Measurements from ENCODE around the gene TRABD2B. TPM values are rescaled to one million over a fixed set of nuclear protein-coding genes. Genes with fewer than 3 reads are reported as not detected.

The TRABD2B gene
- total RNA-seq, 1 experiment from 2014 or later: 0.96 TPM

DNA sequence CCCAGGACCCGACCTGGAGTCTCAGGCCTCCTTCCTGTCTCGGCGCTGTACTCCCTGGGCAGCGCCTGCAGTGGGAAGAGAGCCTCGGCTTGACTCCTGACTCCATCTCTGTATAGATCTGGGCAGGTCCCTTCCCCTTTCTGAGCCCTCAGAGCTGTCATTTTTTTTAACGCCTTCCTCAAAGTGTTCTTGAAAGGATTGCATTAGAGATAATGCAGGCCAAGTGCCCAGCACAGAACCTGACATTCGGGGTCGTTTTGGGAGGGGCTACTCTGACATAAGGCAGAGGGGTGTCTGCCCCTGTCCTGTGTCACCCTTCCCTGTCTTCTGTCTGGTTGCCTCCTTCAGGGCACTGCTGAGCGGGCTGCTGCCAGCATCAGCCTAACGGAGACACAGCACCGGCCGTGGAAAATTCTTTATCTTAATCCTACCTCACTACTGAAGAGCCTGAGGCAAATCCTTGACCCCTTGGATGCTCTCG lies 271.6 kb downstream of the TRABD2B start:
- Mint-ChIP-seq H3K27me3 (ENCODE audit: insufficient read depth, unreplicated experiment) (no peaks in the 10 kb centered on the region), H3K36me3 (ENCODE audit: insufficient read depth, unreplicated experiment) (no peaks in the 10 kb centered on the region), H3K27ac (ENCODE audit: low read depth, unreplicated experiment) (no peak overlapping the region), H3K9me3 (ENCODE audit: unreplicated experiment) (no peaks in the 10 kb centered on the region), H3K4me3 (ENCODE audit: unreplicated experiment) (no peak overlapping the region), H3K4me1 (ENCODE audit: insufficient read depth, unreplicated experiment) (peaks cover 9% of the 10 kb centered on the region)
- no peak for DNase-seq (ENCODE audit: unreplicated experiment)
- no TSS peak for BruUV-seq (replicated peaks)
- intact Hi-C loops (cut with micrococcal nuclease): loop anchor here (5.0 kb wide), 1 partner anchor 548 kb away; no protein-coding TSS in a partner anchor
- POLR2A ChIA-PET: interaction anchor here (0.8 to 2.5 kb wide), 9 partner anchors 8 to 547 kb away, joined by 3 to 13 read pairs (median 5); partner anchors contain the start of gene FOXD2
- TF ChIP-seq, protein P1, sequence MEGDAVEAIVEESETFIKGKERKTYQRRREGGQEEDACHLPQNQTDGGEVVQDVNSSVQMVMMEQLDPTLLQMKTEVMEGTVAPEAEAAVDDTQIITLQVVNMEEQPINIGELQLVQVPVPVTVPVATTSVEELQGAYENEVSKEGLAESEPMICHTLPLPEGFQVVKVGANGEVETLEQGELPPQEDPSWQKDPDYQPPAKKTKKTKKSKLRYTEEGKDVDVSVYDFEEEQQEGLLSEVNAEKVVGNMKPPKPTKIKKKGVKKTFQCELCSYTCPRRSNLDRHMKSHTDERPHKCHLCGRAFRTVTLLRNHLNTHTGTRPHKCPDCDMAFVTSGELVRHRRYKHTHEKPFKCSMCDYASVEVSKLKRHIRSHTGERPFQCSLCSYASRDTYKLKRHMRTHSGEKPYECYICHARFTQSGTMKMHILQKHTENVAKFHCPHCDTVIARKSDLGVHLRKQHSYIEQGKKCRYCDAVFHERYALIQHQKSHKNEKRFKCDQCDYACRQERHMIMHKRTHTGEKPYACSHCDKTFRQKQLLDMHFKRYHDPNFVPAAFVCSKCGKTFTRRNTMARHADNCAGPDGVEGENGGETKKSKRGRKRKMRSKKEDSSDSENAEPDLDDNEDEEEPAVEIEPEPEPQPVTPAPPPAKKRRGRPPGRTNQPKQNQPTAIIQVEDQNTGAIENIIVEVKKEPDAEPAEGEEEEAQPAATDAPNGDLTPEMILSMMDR (IDR thresholded peaks at IDR 0.05; ENCODE audit: unreplicated experiment): no peak
- CTCF ChIA-PET: interaction anchor here (0.5 to 29.6 kb wide), 60 partner anchors 9 to 546 kb away, joined by 3 to 696 read pairs (median 4); partner anchors contain the start of genes FOXD2 and PDZK1IP1

- intact Hi-C loops (cut with micrococcal nuclease): loop anchor here (5.0 kb wide), 1 partner anchor 548 kb away; no protein-coding TSS in a partner anchor
- ChIA-PET CTCF (interaction anchor here (0.7 to 29.6 kb wide), 11 partner anchors 9 to 535 kb away, joined by 3 to 696 read pairs (median 17); partner anchors contain the start of genes FOXD2 and PDZK1IP1), POLR2A (no interaction called here)
- no peaks in the 10 kb centered on the region for H3K27me3 Mint-ChIP-seq (ENCODE audit: insufficient read depth, unreplicated experiment)
- peaks cover 9% of the 10 kb centered on the region for H3K4me1 Mint-ChIP-seq (ENCODE audit: insufficient read depth, unreplicated experiment)
- H3K36me3 Mint-ChIP-seq (ENCODE audit: insufficient read depth, unreplicated experiment): no peaks in the 10 kb centered on the region
- H3K9me3 Mint-ChIP-seq (ENCODE audit: unreplicated experiment): no peaks in the 10 kb centered on the region
- no peak overlapping the region for H3K27ac Mint-ChIP-seq (ENCODE audit: low read depth, unreplicated experiment)
- no peak for DNase-seq (ENCODE audit: unreplicated experiment)
- TF ChIP-seq, protein P1 (IDR thresholded peaks at IDR 0.05; ENCODE audit: unreplicated experiment): no peak
- no peak overlapping the region for H3K4me3 Mint-ChIP-seq (ENCODE audit: unreplicated experiment)
- BruUV-seq (replicated peaks): no TSS peak
Observed at GRCh38 chr1:47725000-47725473, 272.1 kb downstream of the TRABD2B start.

DNA sequence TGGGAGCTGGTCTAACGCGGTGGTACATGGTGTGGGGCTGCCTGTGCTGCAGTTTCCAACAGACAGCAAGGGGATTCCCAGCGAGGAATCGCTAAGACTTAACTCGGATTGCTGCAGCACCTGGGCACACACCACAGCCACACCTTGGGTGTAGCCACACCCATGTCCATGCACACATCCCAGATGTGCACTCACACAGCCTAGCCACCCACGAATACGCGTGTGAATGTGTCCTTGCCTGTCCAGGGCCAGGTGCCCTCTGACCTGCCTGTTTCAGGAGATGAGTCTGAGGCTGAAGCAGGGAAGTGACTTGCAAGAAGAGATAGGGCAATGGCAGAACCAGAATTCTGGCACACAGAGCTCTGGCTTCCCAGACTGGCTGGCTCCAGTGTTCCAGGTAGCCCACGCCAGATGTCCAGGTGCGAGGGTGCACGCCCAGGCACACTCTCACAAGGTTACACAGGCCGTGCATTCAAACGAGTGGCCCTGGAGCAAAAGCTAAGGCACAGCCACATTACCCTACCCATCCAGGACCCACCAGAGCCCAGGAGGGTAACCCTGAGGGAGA lies 272.7 kb downstream of the TRABD2B start:
- Mint-ChIP-seq H3K36me3 (ENCODE audit: insufficient read depth, unreplicated experiment) (no peaks in the 10 kb centered on the region), H3K27me3 (ENCODE audit: insufficient read depth, unreplicated experiment) (no peaks in the 10 kb centered on the region), H3K27ac (ENCODE audit: low read depth, unreplicated experiment) (no peak overlapping the region), H3K4me1 (ENCODE audit: insufficient read depth, unreplicated experiment) (peaks cover 9% of the 10 kb centered on the region), H3K9me3 (ENCODE audit: unreplicated experiment) (no peaks in the 10 kb centered on the region), H3K4me3 (ENCODE audit: unreplicated experiment) (no peak overlapping the region)
- DNase-seq (ENCODE audit: unreplicated experiment): no peak
- CTCF ChIA-PET: interaction anchor here (0.6 to 29.6 kb wide), 9 partner anchors 8 to 334 kb away, joined by 3 to 696 read pairs (median 7); partner anchors contain the start of gene FOXD2
- TF ChIP-seq, protein P1 (IDR thresholded peaks at IDR 0.05; ENCODE audit: unreplicated experiment): no peak
- intact Hi-C loops (cut with micrococcal nuclease): no loop called here
- BruUV-seq (replicated peaks): no TSS peak
- POLR2A ChIA-PET: no interaction called here

DNA sequence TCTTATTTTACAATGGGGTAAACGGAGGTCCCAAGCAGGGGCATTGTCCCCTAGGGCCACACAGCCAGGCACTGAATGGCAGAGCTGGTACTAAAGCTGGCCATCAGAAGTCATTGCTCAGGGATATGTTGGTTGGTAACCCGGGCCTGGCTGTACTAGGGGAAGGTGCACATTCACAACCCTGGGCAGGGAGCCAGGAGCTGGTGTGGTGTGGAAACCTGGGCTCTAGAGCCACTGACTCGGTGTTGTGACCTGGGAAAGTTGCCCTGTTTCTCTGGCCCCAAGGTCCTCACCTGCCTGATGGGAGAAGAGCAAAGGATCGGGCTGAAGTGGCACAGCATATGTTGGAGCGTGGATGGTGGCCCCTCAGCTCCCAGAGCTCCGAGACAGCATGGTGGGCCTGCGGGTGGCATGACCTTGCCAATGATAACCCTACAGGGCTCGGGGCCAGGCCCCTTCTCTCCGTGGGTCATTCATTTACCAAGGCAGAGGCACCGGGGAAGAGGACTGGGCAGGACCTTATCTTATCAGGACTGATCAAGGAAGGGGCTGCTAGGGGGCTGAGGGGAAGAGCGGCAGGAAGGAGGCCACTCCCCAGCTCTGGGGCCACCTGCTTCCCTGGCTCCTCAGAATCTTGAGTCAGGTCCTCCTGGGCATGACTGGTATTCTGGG lies 274.1 kb downstream of the TRABD2B start:
- H3K9me3 Mint-ChIP-seq (ENCODE audit: unreplicated experiment): no peaks in the 10 kb centered on the region
- H3K27me3 Mint-ChIP-seq (ENCODE audit: insufficient read depth, unreplicated experiment): no peaks in the 10 kb centered on the region

More for the DNA sequence above, 274.1 kb downstream of the TRABD2B start:
- intact Hi-C loops (cut with micrococcal nuclease): no loop called here
- H3K4me1 Mint-ChIP-seq (ENCODE audit: insufficient read depth, unreplicated experiment): peaks cover 2% of the 10 kb centered on the region
- H3K36me3 Mint-ChIP-seq (ENCODE audit: insufficient read depth, unreplicated experiment): no peaks in the 10 kb centered on the region
- DNase-seq (ENCODE audit: unreplicated experiment): peak; percentile 40
- H3K27ac Mint-ChIP-seq (ENCODE audit: low read depth, unreplicated experiment): no peak overlapping the region
- CTCF ChIA-PET: interaction anchor here (0.6 to 29.6 kb wide), 10 partner anchors 12 to 780 kb away, joined by 3 to 696 read pairs (median 4); partner anchors contain the start of gene FOXD2
- BruUV-seq (replicated peaks): no TSS peak
- POLR2A ChIA-PET: no interaction called here
- no peak overlapping the region for H3K4me3 Mint-ChIP-seq (ENCODE audit: unreplicated experiment)
- TF ChIP-seq, protein P1 (IDR thresholded peaks at IDR 0.05; ENCODE audit: unreplicated experiment): no peak
